ENCODE measurements around the gene ARHGAP6.
"Not testable (repeated sequence)": the region's sequence is repeated elsewhere in the genome, so short reads cannot be mapped to it uniquely, and the experiment has no call there.

ARHGAP6 gene

GRCh38 chrX:11285651-11286050, 380.1 kb downstream of the ARHGAP6 start:
- DNase-seq = no peak

DNA sequence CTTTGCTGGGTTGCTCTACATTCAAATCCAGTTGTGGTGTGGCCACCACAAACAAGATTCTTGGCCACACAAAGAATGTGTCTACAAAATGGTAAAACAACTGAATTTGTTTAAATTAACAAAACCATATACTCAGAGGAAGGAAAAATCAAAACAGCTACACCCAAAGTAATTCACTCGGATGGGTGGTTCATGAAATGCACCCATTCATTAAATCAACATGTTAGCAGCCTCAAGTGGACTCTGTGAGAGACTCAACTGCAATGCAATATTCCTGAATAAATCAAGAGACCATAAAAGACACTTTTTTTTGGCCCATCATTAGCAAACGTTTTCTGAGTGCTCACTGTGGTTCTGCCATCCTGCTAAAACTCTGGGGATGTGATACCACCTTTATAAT, 383.7 kb downstream of the ARHGAP6 start:
- DNase-seq = no peak

GRCh38 chrX:11273544-11273943, 392.2 kb downstream of the ARHGAP6 start:
- peak; percentile 35 for DNase-seq

DNA sequence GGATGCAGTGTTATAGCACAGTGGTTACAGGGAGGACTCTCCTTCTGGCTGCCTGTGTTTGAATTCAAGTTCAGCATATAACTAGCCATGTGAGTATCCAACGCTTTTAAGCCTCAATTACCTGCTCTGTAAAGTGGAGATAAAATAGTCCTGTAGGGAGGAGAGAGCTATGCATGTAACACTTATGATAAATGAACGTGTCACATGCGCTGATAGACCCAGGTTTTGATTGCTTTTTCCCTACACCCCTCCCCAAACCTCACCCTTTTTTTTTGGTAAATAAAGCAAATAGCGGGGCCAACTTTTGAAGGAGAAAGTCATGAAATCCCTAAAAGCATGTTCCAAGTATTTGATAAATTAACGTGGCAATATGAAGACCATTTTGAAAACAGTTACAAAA, 392.9 kb downstream of the ARHGAP6 start:
- no peak for DNase-seq

DNA sequence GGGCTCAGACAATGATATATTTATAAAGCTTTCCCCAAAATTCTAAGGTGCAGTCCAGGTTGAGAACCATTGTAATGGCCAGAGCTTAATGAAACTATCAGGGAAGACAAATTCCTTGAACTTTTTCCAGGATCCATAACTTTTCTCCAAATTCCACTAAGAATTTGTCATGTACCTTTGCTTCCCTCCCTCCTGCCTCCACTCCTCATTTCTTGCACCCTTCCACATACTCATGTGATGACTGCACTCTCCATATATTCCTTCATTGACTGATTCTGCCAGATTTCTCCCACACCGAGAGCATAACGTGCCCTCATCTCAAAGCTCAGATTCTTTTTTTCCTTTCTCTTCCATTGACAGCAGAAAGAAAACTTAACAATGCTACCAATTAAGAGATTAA, 393.4 kb downstream of the ARHGAP6 start:
- DNase-seq = no peak

DNA sequence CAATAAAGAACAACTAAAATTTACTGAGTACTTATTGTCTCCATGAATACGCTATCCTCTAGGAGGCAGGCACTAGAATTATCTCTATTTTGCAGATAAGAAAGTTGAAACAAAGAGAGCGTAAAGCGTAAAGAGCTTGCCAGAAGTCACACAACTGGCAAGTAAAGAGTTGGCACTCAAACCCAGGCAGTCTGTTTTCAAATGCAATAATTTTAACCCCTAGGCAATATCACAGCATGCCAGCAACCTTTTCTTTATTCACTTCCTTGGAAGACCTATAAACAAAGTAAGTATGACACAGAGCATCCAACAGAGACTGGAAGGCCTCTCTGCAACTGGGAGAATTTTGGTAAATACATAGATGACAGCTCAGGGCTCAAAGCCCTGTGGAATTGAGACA, 395.7 kb downstream of the ARHGAP6 start:
- DNase-seq = no peak

GRCh38 chrX:11269006-11269405, 396.7 kb downstream of the ARHGAP6 start:
- DNase-seq = no peak

GRCh38 chrX:11267425-11267824, 398.3 kb downstream of the ARHGAP6 start:
- DNase-seq = peak; percentile 12

DNA sequence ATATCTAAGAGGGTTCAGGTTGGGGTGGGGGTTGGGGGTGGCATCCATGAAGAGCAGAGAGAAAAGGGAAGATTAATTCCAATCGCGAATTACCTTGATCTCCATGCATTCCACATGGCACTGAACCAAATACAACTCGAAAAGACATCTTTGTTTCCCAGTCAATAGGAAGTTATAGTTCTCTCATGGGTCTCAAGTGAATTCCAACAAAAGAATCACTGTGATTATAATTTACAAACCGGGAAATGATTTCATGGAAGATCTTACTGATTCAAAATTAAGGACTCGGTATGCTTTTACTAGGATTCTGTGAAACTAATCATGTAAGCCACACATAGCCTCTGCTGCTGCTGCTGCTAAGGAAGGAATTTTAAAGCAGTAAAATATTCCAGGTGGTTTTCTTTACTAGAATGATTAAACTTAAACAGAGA, 399.1 kb downstream of the ARHGAP6 start:
- DNase-seq = no peak

DNA sequence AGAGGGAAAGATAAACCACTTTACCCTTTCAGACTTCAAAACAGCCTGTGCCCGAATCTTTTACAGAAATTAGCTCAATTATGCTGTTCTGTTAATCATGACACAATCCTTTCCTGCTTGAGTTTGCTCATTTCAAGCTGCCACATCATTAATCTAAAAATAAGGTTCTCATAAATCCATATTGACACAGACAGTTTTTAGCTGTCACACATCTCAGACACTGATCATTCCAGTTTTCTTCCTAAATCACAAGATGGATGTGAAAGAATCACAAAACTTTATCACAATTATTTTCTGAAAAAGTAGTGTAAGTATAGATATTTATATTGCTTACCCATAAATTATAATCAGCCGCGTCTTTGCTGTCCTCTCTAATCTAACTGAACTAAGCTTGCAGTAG, 400.4 kb downstream of the ARHGAP6 start:
- no peak for DNase-seq

- DNase-seq = no peak
Observed at GRCh38 chrX:11264925-11265324, 400.8 kb downstream of the ARHGAP6 start.

GRCh38 chrX:11261260-11261659, 404.5 kb downstream of the ARHGAP6 start:
- DNase-seq = peak; percentile 78

DNA sequence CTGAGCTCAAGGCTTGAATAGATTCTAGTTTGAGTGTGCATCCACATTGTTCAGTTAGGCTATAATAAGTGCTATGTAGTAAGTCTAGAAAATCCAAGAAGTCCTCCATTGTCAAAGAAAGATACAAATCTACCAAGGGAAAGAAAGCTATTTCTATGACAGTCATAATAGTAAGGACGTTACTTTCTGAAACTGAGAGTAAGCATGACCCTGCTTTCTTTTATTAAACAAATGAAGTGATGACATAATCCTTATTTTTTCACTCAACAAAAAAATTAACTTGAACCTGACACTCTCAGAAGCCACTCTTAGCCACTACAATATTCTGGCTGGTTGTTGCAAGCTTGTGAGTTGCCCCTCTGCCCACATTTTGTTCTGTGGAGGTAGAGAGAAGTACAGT, 406.3 kb downstream of the ARHGAP6 start:
- DNase-seq = no peak

DNA sequence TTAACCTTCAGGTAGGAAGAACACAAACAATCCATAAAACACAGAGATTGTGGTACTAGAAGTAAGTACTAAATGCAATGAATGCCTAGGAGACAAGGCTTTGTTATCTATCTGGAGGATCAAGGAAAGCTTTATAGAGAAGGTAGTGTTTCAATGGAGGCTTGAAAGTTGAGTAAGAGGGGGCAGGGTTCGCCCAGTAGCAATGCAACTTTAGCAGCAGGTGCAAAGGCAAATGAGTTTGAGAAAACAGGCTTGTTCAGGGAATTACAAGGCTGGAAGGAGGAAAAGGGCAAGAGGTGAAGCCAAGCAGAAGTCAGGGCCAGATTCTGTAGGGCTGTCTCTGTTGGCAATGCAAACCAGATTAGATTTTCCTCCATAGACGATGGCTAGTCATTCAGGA, 408.0 kb downstream of the ARHGAP6 start:
- no peak for DNase-seq

DNA sequence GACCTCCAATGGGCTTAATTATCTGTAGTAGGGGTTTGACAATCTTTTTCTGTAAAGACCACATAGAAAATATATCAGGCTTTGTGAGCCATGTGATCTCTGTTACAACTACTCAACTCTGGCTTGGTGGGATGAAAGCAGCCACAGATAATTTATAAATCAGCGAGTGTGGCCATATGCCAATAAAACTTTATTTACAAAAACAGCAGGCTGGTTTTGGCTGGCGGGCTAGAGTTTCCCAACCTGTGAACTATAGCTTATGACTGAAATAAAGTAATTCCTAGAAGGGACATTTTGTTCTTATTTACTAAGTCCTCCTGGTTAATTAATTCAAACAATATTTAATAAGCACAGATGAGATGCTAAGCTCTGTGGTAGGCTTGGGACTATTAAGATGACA, 408.4 kb downstream of the ARHGAP6 start:
- DNase-seq = no peak

GRCh38 chrX:11254417-11255109, 411.2 kb downstream of the ARHGAP6 start:
- DNase-seq = no peak

GRCh38 chrX:11244636-11245035, 421.1 kb downstream of the ARHGAP6 start:
- DNase-seq = peak; percentile 29

DNA sequence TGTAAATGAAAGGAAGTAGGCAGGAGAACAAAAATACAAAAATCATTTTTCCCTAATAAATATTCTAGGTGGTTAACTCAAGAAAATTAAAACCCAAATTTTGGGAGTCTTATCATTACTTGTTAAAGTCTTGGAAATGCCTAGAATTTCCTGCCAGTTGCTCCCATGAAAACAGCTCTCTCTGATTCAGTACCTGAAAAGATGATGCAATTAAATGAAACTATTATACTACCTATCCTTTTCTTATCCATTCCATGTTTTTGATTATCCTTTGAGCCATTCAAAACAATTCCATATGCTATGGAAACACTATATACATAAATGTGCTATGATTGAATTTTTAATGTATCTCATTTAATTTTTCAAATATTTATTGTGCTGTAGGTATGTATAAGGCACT, 423.0 kb downstream of the ARHGAP6 start:
- DNase-seq = no peak

DNA sequence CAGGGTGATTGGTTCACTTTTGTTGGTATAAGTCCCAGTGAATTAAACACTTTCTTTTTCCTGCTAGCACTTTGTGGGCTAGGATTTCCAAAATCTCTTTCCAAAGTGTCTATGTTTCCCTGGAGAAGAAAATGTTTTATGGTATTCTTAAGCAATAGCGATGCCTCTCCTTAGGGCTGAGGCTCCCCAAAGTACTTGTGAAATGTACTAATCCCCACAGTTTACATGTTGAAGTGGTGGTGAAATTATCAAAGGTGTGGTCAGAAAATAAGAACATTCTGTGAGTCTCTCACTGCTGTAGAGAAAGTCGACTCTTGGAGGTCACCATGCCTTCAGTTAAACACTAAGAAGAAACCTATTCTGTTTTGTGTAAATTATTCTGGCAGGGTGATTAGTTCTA, 424.0 kb downstream of the ARHGAP6 start:
- no peak for DNase-seq

- DNase-seq = peak; percentile 28
Observed at GRCh38 chrX:11239230-11239629, 426.5 kb downstream of the ARHGAP6 start.

GRCh38 chrX:11235377-11235776, 430.3 kb downstream of the ARHGAP6 start:
- DNase-seq = not testable (repeated sequence)

DNA sequence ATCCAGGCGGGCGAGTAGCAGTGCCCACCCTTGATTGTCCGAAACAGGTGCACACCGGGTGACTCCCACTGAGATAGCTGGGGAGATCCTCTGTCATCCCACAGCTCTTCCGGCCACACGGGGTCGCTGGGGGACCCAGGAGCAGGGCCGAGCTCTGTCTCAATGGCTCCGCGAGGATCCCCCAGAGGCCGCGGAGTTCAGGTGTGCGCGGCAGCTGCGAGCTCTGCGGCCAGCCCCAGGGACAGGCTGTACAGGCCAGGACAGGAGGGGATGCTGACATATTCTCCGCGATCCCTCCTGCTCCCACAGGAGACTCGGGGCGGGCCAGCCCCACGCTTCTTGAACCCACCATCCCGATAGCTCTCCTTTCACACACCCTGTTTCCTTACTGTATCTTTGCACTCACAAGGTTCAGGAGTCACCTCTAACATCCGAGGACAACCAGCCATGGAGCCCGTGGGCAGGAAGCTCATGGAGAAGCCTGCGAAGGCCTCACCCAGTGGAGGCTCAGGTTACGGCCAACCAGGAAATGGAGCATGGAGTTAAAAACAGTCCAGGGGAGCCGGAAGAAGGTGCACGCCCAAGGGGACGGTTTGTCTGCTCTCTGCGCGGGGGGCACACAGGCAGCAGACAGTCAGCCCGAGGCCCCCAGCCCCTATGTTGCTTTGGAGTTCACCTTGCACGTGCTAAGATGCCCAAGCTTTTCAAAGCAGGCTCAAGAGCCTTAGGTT, 450.4 kb downstream of the ARHGAP6 start:
- DNase-seq = no peak

DNA sequence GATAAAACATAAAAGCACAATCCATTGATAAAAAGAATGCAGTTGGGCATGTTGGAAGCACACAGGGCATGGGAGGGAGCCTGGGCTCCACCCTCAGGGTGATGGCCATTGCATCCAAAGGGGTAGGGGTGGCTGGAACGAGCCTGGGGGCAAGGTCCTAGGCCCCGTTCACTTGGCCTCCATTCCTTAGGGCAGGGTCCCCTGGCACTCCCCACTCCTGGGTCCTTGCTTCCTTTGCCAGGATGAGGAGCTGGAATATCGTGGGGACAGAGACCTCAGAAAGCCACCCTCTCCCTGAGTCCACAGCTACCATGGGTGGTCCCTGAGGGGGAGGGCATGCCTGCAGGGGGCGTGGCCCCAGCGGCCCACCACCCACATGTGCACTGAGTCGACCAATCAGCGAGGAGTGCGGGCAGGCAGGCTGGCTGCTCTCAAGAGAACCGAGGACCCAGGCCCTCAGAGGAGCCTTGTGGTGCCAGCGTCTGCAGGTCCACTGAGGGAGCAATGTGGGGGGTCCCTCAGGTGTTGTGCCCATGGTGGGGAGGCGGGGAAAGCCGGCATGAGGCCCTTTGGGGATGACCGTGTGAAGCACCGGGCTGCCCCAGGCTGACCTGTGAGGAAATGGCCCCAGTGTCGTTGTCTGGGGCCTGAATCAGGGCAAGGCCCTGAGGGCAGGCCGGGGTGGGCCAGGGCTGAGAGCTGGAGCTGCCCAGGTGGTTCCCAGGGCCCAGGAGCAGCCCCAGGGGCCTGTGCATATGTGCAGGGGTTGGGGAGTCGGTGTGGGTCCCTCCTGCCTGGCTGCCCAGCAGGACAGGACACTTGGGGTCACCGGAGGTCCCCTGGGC, 451.2 kb downstream of the ARHGAP6 start:
- DNase-seq = no peak
